ENCODE data around the gene WEE1.

DNA sequence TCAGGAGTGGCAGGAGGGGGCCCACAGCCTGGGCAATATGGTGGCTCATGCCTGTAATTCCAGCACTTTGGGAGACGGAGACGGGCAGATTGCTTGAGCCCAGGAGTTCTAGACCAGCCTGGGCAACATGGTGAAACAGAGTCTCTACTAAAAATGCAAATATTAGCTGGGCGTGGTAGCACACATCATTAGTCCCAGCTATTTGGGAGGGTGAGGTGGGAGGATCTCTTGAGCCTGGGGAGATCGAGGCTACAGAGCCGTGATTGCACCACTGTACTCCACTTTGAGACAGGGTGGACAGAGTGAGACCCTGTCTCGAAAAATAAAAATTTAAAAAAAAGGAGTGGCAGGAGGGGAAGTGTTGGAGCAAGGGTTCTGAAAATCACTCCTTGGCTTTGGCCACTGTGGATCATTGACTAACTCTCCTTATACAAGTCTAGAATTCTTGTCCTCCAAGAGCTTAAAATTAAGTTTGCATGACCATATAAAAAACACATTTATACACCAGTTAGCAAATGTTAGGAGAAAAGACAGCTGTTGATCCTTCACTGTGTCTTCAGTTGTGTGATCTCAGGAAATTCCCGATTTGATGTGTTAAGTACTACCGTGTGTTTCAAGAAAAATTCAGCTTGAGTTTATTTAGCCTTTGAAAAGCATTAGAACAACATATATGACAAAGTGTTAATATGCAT lies 2.3 kb upstream of the WEE1 start:
- TF ChIP-seq, protein P1, sequence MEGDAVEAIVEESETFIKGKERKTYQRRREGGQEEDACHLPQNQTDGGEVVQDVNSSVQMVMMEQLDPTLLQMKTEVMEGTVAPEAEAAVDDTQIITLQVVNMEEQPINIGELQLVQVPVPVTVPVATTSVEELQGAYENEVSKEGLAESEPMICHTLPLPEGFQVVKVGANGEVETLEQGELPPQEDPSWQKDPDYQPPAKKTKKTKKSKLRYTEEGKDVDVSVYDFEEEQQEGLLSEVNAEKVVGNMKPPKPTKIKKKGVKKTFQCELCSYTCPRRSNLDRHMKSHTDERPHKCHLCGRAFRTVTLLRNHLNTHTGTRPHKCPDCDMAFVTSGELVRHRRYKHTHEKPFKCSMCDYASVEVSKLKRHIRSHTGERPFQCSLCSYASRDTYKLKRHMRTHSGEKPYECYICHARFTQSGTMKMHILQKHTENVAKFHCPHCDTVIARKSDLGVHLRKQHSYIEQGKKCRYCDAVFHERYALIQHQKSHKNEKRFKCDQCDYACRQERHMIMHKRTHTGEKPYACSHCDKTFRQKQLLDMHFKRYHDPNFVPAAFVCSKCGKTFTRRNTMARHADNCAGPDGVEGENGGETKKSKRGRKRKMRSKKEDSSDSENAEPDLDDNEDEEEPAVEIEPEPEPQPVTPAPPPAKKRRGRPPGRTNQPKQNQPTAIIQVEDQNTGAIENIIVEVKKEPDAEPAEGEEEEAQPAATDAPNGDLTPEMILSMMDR (IDR thresholded peaks at IDR 0.05), result no peak
- no peak for TF ChIP-seq POLR2AphosphoS5 (IDR thresholded peaks at IDR 0.05)
